Progenitor cell of endocrine pancreas (in vitro differentiated cells): ENCODE data around the gene CLCNKB. TPM values are rescaled to one million over a fixed set of nuclear protein-coding genes. Genes with fewer than 3 reads are reported as not detected.
"Not testable (repeated sequence)": the region's sequence is repeated elsewhere in the genome, so short reads cannot be mapped to it uniquely, and the experiment has no call there.

Experiments
- DNase-seq: peaks from one replicate; pipeline ENCODE4 v3.0.0; 2021; ENCODE audit warnings: low spot score; ENCODE audit not compliant: unreplicated experiment
- H3K27ac Mint-ChIP-seq: 2 replicates; pipeline ENCODE4 v1.8.0; 2021; ENCODE audit warnings: mild to moderate bottlenecking, moderate library complexity, mixed read lengths
- H3K27me3 Mint-ChIP-seq: 2 replicates; pipeline ENCODE4 v1.8.0; 2021; ENCODE audit warnings: mixed read lengths
- H3K36me3 Mint-ChIP-seq: 2 replicates; pipeline ENCODE4 v1.8.0; 2022; ENCODE audit warnings: mixed read lengths; ENCODE audit not compliant: insufficient read depth
- H3K4me1 Mint-ChIP-seq: 2 replicates; pipeline ENCODE4 v1.8.0; 2021; ENCODE audit warnings: low read depth, mixed read lengths
- H3K4me3 Mint-ChIP-seq: 2 replicates; pipeline ENCODE4 v1.8.0; 2021; ENCODE audit warnings: low read depth, mild to moderate bottlenecking, moderate library complexity, mixed read lengths
- H3K9me3 Mint-ChIP-seq: 2 replicates; pipeline ENCODE4 v1.8.0; 2021; ENCODE audit warnings: low read depth, mixed read lengths
- total RNA-seq: library from RNA; stranded (reverse); gene quantifications from 2 replicates; pipeline ENCODE4 v1.2.1, GENCODE V29; 2021
- TF ChIP-seq, protein P1 (sequence below): fragments of 200-600 bp; sonication (generic); IDR thresholded peaks from one replicate; pipeline ENCODE4 v1.5.0; 2021; ENCODE audit warnings: antibody characterized with exemption, mild to moderate bottlenecking; ENCODE audit not compliant: unreplicated experiment

CLCNKB gene
- total RNA-seq, 1 donor from 2014 or later, result 1.5 TPM

DNA sequence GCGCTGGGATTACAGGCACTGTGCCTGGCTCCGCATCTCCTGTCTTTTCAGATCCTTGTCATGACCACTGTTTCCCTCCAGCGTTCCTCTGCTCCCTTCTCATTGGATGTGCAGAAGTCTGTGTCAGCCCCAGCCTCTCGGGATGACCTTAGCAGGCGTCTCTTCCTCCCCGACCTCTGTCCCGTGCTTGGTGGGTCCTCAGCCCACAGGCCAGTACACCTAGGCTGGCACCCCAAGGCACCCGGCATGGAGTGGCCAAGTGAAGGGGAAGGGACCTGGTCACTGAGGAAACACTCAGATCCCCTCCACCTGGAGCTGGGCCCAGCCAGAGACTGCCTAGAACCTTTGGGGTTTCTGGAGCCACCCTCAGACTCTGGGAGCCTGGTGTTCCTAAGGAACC is 2.4 kb upstream of the CLCNKB start:
- Mint-ChIP-seq H3K27me3 (peaks cover 25% of the 10 kb centered on the region), H3K4me1 (no peaks in the 10 kb centered on the region), H3K27ac (peak overlapping the region; percentile 19), H3K36me3 (no peaks in the 10 kb centered on the region), H3K4me3 (no peak overlapping the region), H3K9me3 (no peaks in the 10 kb centered on the region)
- DNase-seq, result no peak
- TF ChIP-seq, protein P1, sequence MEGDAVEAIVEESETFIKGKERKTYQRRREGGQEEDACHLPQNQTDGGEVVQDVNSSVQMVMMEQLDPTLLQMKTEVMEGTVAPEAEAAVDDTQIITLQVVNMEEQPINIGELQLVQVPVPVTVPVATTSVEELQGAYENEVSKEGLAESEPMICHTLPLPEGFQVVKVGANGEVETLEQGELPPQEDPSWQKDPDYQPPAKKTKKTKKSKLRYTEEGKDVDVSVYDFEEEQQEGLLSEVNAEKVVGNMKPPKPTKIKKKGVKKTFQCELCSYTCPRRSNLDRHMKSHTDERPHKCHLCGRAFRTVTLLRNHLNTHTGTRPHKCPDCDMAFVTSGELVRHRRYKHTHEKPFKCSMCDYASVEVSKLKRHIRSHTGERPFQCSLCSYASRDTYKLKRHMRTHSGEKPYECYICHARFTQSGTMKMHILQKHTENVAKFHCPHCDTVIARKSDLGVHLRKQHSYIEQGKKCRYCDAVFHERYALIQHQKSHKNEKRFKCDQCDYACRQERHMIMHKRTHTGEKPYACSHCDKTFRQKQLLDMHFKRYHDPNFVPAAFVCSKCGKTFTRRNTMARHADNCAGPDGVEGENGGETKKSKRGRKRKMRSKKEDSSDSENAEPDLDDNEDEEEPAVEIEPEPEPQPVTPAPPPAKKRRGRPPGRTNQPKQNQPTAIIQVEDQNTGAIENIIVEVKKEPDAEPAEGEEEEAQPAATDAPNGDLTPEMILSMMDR, result no peak

DNA sequence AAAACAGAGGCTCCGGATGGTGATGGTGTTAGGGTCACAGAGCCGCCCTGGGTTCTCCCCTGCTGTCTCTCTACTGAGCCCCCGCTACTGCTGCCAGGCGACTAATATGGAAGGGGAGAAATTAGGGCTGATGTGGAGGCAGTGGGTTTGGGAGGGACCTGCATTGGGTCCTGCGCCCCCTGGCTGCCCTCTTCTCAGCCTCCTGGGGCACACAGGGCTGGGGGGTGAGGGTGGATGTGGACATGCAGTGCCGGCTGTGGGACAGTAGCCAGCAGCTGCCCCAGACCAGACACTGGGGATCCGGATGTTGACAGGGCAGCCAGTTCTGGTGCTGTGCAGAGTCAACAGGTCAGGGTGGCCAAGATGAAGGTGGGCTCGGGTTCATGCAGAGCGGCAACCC is 1.5 kb upstream of the CLCNKB start:
- Mint-ChIP-seq H3K27me3 (peaks cover 27% of the 10 kb centered on the region), H3K9me3 (no peaks in the 10 kb centered on the region), H3K4me1 (no peaks in the 10 kb centered on the region), H3K4me3 (no peak overlapping the region), H3K27ac (no peak overlapping the region), H3K36me3 (no peaks in the 10 kb centered on the region)
- DNase-seq, result no peak
- TF ChIP-seq, protein P1, result no peak

DNA sequence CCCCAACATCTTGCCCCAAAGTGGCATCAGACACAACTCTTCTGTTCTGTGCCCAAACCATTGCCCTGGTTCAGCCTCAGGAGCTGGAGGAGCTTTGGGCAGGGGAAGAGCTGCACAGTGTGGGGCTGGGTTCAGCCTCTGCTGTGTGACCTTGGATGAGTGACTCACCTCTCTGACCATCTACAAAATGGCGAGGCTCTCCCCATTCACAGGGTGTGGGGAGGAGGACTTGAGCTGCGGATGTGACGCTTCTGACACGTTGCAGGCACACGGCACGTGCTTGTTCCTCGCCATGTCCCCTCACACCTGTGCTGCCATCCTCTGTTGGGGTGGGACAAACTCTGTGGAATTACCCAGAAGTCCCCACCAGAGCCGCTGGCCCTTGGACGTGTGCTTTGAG is 928 bp upstream of the CLCNKB start:
- not testable (repeated sequence) for H3K36me3 Mint-ChIP-seq, H3K27ac Mint-ChIP-seq, H3K9me3 Mint-ChIP-seq, DNase-seq, H3K4me1 Mint-ChIP-seq, H3K4me3 Mint-ChIP-seq
- peaks cover 27% of the 10 kb centered on the region for H3K27me3 Mint-ChIP-seq

DNA sequence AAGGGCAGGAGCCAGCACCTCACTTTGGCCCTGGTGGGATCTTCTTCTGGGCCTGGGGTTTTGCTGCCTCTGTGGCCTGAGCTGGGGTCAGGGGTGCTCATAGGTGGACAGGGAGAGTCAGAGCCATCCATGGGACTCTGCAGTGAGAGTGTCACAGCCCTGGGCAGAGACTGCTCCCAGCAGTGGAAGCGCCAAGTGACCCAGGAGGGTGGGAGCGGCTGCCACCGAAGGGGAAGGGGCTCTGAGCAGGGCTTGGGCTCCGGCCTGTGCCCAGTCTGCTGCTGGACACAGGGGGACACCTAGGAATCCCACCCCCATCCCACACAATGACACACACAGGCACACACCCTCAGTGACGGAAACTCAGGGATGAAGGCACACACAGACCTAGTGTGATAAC is 368 bp downstream of the CLCNKB start:
- no peaks in the 10 kb centered on the region for H3K9me3 Mint-ChIP-seq
- H3K36me3 Mint-ChIP-seq, result no peaks in the 10 kb centered on the region
- no peaks in the 10 kb centered on the region for H3K4me1 Mint-ChIP-seq
- no peak overlapping the region for H3K27ac Mint-ChIP-seq
- TF ChIP-seq, protein P1, result no peak
- H3K4me3 Mint-ChIP-seq, result no peak overlapping the region
- peaks cover 24% of the 10 kb centered on the region for H3K27me3 Mint-ChIP-seq
- DNase-seq, result no peak

DNA sequence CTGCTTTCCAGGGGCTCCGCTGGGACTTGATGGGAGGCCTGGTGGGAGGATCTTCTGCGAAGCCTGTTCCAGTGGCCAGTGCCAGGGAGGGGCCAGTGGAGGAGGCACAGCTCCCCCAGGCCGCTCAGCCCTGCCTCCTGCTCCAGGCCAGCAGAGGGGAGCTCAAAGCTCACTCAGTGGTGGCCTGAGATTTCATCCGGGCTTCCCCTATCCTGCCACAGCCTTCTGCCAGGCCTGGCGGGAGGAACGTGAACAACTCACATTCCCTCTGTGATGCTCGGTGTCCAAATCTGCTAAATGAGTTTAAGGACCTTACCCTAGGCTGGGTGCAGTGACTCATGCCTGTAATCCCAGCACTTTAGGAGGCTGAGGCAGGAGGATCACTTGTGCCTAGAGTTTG is 3.3 kb downstream of the CLCNKB start:
- H3K27me3 Mint-ChIP-seq, result peaks cover 12% of the 10 kb centered on the region
- H3K27ac Mint-ChIP-seq, result no peak overlapping the region
- H3K9me3 Mint-ChIP-seq, result no peaks in the 10 kb centered on the region
- no peak overlapping the region for H3K4me3 Mint-ChIP-seq
- no peak for DNase-seq
- H3K4me1 Mint-ChIP-seq, result peaks cover 4% of the 10 kb centered on the region
- H3K36me3 Mint-ChIP-seq, result no peaks in the 10 kb centered on the region
- TF ChIP-seq, protein P1, result no peak

DNA sequence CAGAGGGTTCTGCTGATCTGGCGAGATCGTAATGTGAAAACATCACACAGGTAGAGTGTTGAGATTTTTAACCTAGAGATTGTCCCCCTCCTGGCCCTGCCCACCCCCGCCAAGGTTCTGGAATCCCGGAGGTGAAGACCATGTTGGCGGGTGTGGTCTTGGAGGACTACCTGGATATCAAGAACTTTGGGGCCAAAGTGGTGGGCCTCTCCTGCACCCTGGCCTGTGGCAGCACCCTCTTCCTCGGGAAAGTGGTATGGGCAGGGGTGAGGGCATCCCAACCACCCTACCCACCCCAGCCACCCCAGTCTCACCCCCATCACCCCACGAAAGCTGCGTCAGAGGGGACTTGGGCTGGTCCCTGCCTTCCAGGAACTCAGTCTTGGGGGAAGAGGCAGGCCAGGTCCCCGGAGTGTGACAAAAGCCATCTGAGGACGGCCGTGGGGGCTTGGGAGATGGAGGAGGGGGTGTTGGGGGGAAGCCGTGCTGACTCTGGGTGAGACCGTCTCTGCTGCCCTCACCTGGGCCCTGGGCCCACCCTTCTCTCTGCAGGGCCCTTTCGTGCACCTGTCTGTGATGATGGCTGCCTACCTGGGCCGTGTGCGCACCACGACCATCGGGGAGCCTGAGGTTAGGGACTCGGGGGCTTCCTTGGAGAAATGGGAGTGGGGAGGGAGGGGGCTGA is 4.4 kb downstream of the CLCNKB start:
- Mint-ChIP-seq H3K4me3 (peak overlapping the region; percentile 46), H3K36me3 (no peaks in the 10 kb centered on the region), H3K4me1 (peaks cover 4% of the 10 kb centered on the region), H3K27ac (no peak overlapping the region), H3K27me3 (peaks cover 12% of the 10 kb centered on the region), H3K9me3 (no peaks in the 10 kb centered on the region)
- DNase-seq, result no peak
- TF ChIP-seq, protein P1, result no peak
